ENCODE measurements around the gene SPIRE1. TPM values are rescaled to one million over a fixed set of nuclear protein-coding genes. Genes with fewer than 3 reads are reported as not detected.
"Not testable (repeated sequence)": the region's sequence is repeated elsewhere in the genome, so short reads cannot be mapped to it uniquely, and the experiment has no call there.

The SPIRE1 gene
- total RNA-seq, 2 experiments from 2014 or later, result 0.19 to 2.4 TPM

- BruUV-seq (replicated peaks), result no TSS peak
- POLR2A ChIA-PET, result interaction anchor here (0.7 kb wide), 3 partner anchors 158 to 539 kb away, joined by 3 to 4 read pairs (median 3); no protein-coding TSS in a partner anchor
Measured at GRCh38 chr18:12485479-12486105, 172.3 kb downstream of the SPIRE1 start.

GRCh38 chr18:12481915-12482314 lies 176.0 kb downstream of the SPIRE1 start:
- DNase-seq (ENCODE audit: low spot score); intact Hi-C loops (cut with micrococcal nuclease; ENCODE audit: unreplicated experiment); H2AFZ ChIP-seq (ENCODE audit: low read length); H3K4me1 ChIP-seq (ENCODE audit: insufficient read depth, low read length, poor library complexity, severe bottlenecking); H3K79me2 ChIP-seq (ENCODE audit: insufficient read depth, low read depth, low read length); BruUV-seq (replicated peaks); POLR2A ChIA-PET; H3K36me3 ChIP-seq (ENCODE audit: insufficient read depth, low read length); CTCF ChIA-PET (ENCODE audit: unreplicated experiment); H3K4me2 ChIP-seq (ENCODE audit: low read length); H3K27ac ChIP-seq (ENCODE audit: low read depth, low read length, poor library complexity, severe bottlenecking); H3K4me3 ChIP-seq (ENCODE audit: low read depth, low read length, poor library complexity, severe bottlenecking); H3K9me2 ChIP-seq (ENCODE audit: insufficient read depth, low read length); H3K9me3 ChIP-seq (ENCODE audit: low read length); H4K20me1 ChIP-seq (ENCODE audit: insufficient read depth, low read length): not testable (repeated sequence)

More at GRCh38 chr18:12485479-12486105, 172.3 kb downstream of the SPIRE1 start:
- 0 out of 2 replicates have a peak overlapping the region, but pooled peaks have one; percentile 4 for H2AFZ ChIP-seq (ENCODE audit: low read length)
- TF ChIP-seq CTCF (conservative IDR thresholded peaks at IDR 0.05; ENCODE audit: low read length) (no peak), EZH2phosphoT487 (IDR thresholded peaks at IDR 0.05; ENCODE audit: borderline replicate concordance, low read depth, low read length) (no peak)
- no peaks in the 10 kb centered on the region for H4K20me1 ChIP-seq (ENCODE audit: insufficient read depth, low read length)
- H3K79me2 ChIP-seq (ENCODE audit: insufficient read depth, low read depth, low read length), result no peaks in the 10 kb centered on the region
- no peak for DNase-seq (ENCODE audit: low spot score)
- H3K4me3 ChIP-seq (ENCODE audit: low read depth, low read length, poor library complexity, severe bottlenecking), result no peak overlapping the region
- no peak overlapping the region for H3K4me2 ChIP-seq (ENCODE audit: low read length)
- no peaks in the 10 kb centered on the region for H3K9me3 ChIP-seq (ENCODE audit: low read length)
- no peaks in the 10 kb centered on the region for H3K4me1 ChIP-seq (ENCODE audit: insufficient read depth, low read length, poor library complexity, severe bottlenecking)
- CTCF ChIA-PET (ENCODE audit: unreplicated experiment), result no interaction called here
- H3K27ac ChIP-seq (ENCODE audit: low read depth, low read length, poor library complexity, severe bottlenecking), result no peak overlapping the region
- intact Hi-C loops (cut with micrococcal nuclease; ENCODE audit: unreplicated experiment), result no loop called here
- no peaks in the 10 kb centered on the region for H3K36me3 ChIP-seq (ENCODE audit: insufficient read depth, low read length)
- H3K9me2 ChIP-seq (ENCODE audit: insufficient read depth, low read length), result no peaks in the 10 kb centered on the region

- CTCF ChIA-PET (ENCODE audit: unreplicated experiment), result no interaction called here
- TF ChIP-seq EZH2phosphoT487 (IDR thresholded peaks at IDR 0.05; ENCODE audit: borderline replicate concordance, low read depth, low read length), result no peak
- TF ChIP-seq CTCF (conservative IDR thresholded peaks at IDR 0.05; ENCODE audit: low read length), result no peak
- no peaks in the 10 kb centered on the region for H3K9me3 ChIP-seq (ENCODE audit: low read length)
Measured at GRCh38 chr18:12479982-12480381, 177.9 kb downstream of the SPIRE1 start.

More at GRCh38 chr18:12479982-12480381, 177.9 kb downstream of the SPIRE1 start:
- BruUV-seq (replicated peaks), result no TSS peak
- no peaks in the 10 kb centered on the region for H3K9me2 ChIP-seq (ENCODE audit: insufficient read depth, low read length)
- POLR2A ChIA-PET, result interaction anchor here (1.1 to 1.4 kb wide), 2 partner anchors 11 to 19 kb away, joined by 3 read pairs; no protein-coding TSS in a partner anchor
- no peak overlapping the region for H3K4me3 ChIP-seq (ENCODE audit: low read depth, low read length, poor library complexity, severe bottlenecking)
- no peaks in the 10 kb centered on the region for H4K20me1 ChIP-seq (ENCODE audit: insufficient read depth, low read length)
- H3K79me2 ChIP-seq (ENCODE audit: insufficient read depth, low read depth, low read length), result no peaks in the 10 kb centered on the region
- no peak overlapping the region for H2AFZ ChIP-seq (ENCODE audit: low read length)
- DNase-seq (ENCODE audit: low spot score), result no peak
- H3K36me3 ChIP-seq (ENCODE audit: insufficient read depth, low read length), result no peaks in the 10 kb centered on the region
- no peaks in the 10 kb centered on the region for H3K4me1 ChIP-seq (ENCODE audit: insufficient read depth, low read length, poor library complexity, severe bottlenecking)
- no peak overlapping the region for H3K27ac ChIP-seq (ENCODE audit: low read depth, low read length, poor library complexity, severe bottlenecking)
- intact Hi-C loops (cut with micrococcal nuclease; ENCODE audit: unreplicated experiment), result no loop called here
- H3K4me2 ChIP-seq (ENCODE audit: low read length), result no peak overlapping the region
